SJCRH30 (cell line): Measurements from ENCODE around the gene LCTL. TPM values are rescaled to one million over a fixed set of nuclear protein-coding genes. Genes with fewer than 3 reads are reported as not detected.
A peak's percentile ranks its signal among the peaks of the same experiment; 100 is the strongest.

ENCODE experiments used
- DNase-seq, 2 experiments: peaks; one replicate each; pipeline ENCODE4 v3.0.0-alpha.2; 2015 to 2020
- H3K27ac ChIP-seq: fragments of 250-450 bp; sonication (Bioruptor Pico); 2 replicates; pipeline ENCODE4 v1.5.1; 2020; ENCODE audit warnings: mild to moderate bottlenecking, moderate library complexity
- H3K27me3 ChIP-seq: fragments of 250-450 bp; sonication (Bioruptor Pico); 2 replicates; pipeline ENCODE4 v1.5.1; 2020; ENCODE audit warnings: mild to moderate bottlenecking, moderate library complexity
- H3K36me3 ChIP-seq: fragments of 250-450 bp; sonication (Bioruptor Pico); 2 replicates; pipeline ENCODE4 v1.5.1; 2020; ENCODE audit warnings: mild to moderate bottlenecking, moderate library complexity
- H3K4me1 ChIP-seq: fragments of 250-450 bp; sonication (Bioruptor Pico); 2 replicates; pipeline ENCODE4 v1.5.1; 2020; ENCODE audit warnings: mild to moderate bottlenecking, moderate library complexity
- H3K4me3 ChIP-seq: fragments of 250-450 bp; sonication (Bioruptor Pico); 2 replicates; pipeline ENCODE4 v1.5.1; 2020; ENCODE audit warnings: mild to moderate bottlenecking, moderate library complexity
- H3K9me3 ChIP-seq: fragments of 250-450 bp; sonication (Bioruptor Pico); replicated peaks from 2 replicates; pipeline ENCODE4 v1.5.1; 2020; ENCODE audit warnings: mild to moderate bottlenecking, moderate library complexity
- total RNA-seq: library from RNA; depleted of rRNA; stranded (reverse); fragments of >200 nt; shearing (Covaris generic); gene quantifications from 2 replicates; pipeline ENCODE4 v1.2.3, GENCODE V29; 2014

Gene LCTL
- total RNA-seq, 1 experiment from 2014 or later: 2.0 TPM

DNA sequence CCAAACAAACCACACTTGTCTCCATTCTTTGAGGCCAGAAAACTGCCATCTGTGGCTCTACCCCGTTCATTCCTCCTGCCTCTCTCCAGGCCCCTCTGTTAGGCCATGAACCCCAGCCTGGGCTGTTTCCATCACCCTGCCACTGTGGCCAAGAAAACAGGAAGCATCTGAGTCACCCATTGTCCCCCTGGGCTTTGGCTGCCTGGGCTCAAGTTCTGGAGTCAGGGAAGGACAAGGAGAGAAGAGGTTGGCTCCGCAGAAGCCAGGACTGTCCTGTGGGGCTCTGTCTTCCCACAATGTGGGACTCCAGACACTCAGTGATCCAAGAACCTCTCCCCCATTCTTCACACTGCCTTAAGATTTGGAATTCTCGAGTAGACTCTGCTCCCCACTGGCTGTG is 14.8 kb upstream of the LCTL start:
- peak in 1 of 2 experiments; percentile 24 for DNase-seq
- Histone ChIP-seq H3K4me1 (no peaks in the 10 kb centered on the region), H3K9me3 (no peaks in the 10 kb centered on the region), H3K4me3 (no peak overlapping the region), H3K27ac (no peak overlapping the region), H3K36me3 (no peaks in the 10 kb centered on the region), H3K27me3 (no peaks in the 10 kb centered on the region)

GRCh38 chr15:66578286-66578875 is 12.6 kb upstream of the LCTL start:
- Histone ChIP-seq H3K9me3 (no peaks in the 10 kb centered on the region), H3K4me1 (peaks cover 4% of the 10 kb centered on the region), H3K27ac (no peak overlapping the region), H3K27me3 (no peaks in the 10 kb centered on the region), H3K36me3 (no peaks in the 10 kb centered on the region), H3K4me3 (no peak overlapping the region)
- peak; percentile 16 to 51 for DNase-seq

GRCh38 chr15:66574596-66574950 is 8.8 kb upstream of the LCTL start:
- no peak for DNase-seq
- H3K4me1 ChIP-seq: peaks cover 6% of the 10 kb centered on the region
- no peaks in the 10 kb centered on the region for H3K27me3 ChIP-seq
- H3K36me3 ChIP-seq: no peaks in the 10 kb centered on the region
- H3K27ac ChIP-seq: no peak overlapping the region
- H3K9me3 ChIP-seq: no peaks in the 10 kb centered on the region
- no peak overlapping the region for H3K4me3 ChIP-seq

GRCh38 chr15:66573719-66574595 is 8.2 kb upstream of the LCTL start:
- H3K4me3 ChIP-seq: no peak overlapping the region
- H3K9me3 ChIP-seq: no peaks in the 10 kb centered on the region
- no peaks in the 10 kb centered on the region for H3K27me3 ChIP-seq
- DNase-seq: no peak
- no peaks in the 10 kb centered on the region for H3K36me3 ChIP-seq
- peaks cover 6% of the 10 kb centered on the region for H3K4me1 ChIP-seq
- H3K27ac ChIP-seq: no peak overlapping the region

DNA sequence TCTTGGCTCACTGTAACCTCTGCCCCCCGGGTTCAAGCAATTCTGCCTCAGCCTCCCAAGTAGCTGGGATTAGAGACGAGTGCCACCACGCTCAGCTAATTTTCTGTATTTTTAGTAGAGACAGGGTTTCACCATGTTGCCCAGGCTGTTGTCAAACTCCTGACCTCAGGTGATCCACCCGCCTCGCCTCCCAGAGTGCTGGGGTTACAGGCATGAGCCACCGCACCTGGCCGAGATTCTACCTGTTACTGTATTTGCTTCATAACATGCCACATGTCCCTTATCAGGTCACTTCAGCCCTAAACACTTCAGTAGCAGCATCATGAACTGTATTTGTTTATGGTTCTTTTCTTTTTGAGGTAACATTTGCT is 7.5 kb upstream of the LCTL start:
- no peak overlapping the region for H3K4me3 ChIP-seq
- DNase-seq: no peak
- no peaks in the 10 kb centered on the region for H3K27me3 ChIP-seq
- peaks cover 6% of the 10 kb centered on the region for H3K4me1 ChIP-seq
- no peaks in the 10 kb centered on the region for H3K36me3 ChIP-seq
- H3K27ac ChIP-seq: no peak overlapping the region
- no peaks in the 10 kb centered on the region for H3K9me3 ChIP-seq

GRCh38 chr15:66572146-66572545 is 6.3 kb upstream of the LCTL start:
- H3K4me3 ChIP-seq: no peak overlapping the region
- no peaks in the 10 kb centered on the region for H3K27me3 ChIP-seq
- peaks cover 6% of the 10 kb centered on the region for H3K4me1 ChIP-seq
- H3K9me3 ChIP-seq: no peaks in the 10 kb centered on the region
- DNase-seq: no peak
- H3K27ac ChIP-seq: no peak overlapping the region
- no peaks in the 10 kb centered on the region for H3K36me3 ChIP-seq

DNA sequence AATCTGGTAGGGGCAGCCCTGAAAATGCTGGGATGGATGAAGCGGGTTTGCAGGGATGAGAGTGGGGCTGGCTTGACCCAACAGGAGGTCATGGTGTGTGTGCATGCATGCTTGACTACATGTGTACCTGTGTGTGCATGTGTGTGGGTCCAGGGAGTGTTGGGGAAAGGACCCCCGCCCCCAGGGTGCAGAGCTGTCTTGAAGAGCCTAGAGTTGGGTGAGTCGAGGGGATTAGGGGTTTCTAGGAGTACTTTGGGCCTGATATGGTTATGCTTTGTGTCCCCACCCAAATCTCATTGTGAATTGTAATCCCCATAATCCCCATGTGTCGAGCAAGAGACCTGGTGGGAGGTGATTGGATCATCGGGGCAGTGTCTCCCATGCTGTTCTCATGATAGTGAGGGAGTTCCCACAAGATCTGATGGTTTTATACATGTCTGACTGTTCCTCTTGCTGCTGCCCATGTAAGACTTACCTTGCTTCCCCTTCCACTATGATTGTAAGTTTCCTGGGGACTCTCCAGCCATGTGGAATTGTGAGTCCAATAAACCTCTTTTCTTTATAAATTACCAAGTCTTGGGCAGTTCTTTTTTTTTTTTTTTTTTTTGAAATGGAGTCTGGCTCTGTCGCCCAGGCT is 5.2 kb upstream of the LCTL start:
- DNase-seq: no peak
- no peaks in the 10 kb centered on the region for H3K36me3 ChIP-seq
- no peaks in the 10 kb centered on the region for H3K9me3 ChIP-seq
- H3K4me3 ChIP-seq: no peak overlapping the region
- no peak overlapping the region for H3K27ac ChIP-seq
- no peaks in the 10 kb centered on the region for H3K27me3 ChIP-seq
- peaks cover 12% of the 10 kb centered on the region for H3K4me1 ChIP-seq

DNA sequence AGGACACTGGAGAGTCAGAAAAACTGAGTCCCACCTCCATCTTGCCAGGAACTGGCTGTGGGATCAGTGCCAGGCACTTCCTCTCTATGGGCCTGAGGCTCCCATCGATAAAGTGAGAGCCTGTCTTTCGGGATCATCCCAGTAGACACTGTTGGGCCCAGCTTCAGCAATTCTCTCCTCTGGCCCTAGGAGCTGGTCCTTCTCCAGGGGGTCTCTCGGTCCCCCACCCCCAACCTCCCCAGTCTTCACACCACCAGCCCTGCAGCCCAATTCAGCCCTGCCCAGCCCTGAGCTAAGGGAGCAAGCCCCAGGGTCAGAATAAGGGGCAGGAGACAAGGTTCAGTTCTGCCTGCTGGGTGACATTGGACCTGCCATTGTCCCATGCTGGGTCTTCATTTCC is 4.5 kb upstream of the LCTL start:
- H3K27ac ChIP-seq: no peak overlapping the region
- H3K4me1 ChIP-seq: peaks cover 16% of the 10 kb centered on the region
- H3K36me3 ChIP-seq: no peaks in the 10 kb centered on the region
- H3K9me3 ChIP-seq: no peaks in the 10 kb centered on the region
- H3K4me3 ChIP-seq: no peak overlapping the region
- no peak for DNase-seq
- H3K27me3 ChIP-seq: no peaks in the 10 kb centered on the region

DNA sequence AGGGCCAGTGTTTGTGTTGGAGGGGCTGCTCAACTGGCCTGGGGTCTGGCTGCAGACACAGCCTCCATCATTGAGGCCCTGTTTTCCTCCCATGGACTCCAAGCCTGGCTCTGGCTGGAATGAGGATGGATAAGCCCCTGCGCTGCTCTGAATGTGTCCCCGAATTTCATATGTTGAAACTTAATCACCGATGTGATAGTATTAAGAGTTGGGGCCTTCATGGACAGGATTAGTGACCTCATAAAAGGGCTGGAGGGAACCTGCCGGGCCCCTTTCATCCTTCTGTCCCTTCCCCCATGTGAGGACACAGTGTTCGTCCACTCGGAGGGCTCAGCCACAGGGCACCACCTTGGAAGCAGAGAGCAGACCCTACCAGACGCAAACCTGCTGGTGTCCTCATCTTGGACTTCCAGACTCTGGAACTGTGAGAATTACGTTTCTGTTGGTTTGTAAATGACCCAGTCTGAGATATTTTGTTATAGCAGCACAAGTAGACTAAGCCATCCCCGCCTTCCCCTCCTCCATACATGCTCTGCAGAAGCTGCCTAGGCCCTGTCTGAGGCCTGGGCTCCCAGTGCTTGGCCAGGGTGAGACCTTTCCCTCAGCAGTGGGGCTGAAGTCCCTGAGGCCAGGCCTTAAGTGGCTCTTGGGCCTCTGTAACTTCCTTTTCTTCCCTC is 3.8 kb upstream of the LCTL start:
- no peak for DNase-seq
- H3K36me3 ChIP-seq: no peaks in the 10 kb centered on the region
- H3K4me1 ChIP-seq: peaks cover 19% of the 10 kb centered on the region
- H3K27ac ChIP-seq: no peak overlapping the region
- H3K9me3 ChIP-seq: no peaks in the 10 kb centered on the region
- no peak overlapping the region for H3K4me3 ChIP-seq
- no peaks in the 10 kb centered on the region for H3K27me3 ChIP-seq

- Histone ChIP-seq H3K36me3 (no peaks in the 10 kb centered on the region), H3K4me3 (no peak overlapping the region), H3K27me3 (no peaks in the 10 kb centered on the region), H3K9me3 (no peaks in the 10 kb centered on the region), H3K4me1 (peaks cover 14% of the 10 kb centered on the region; the same call in 1 of the 2 replicates), H3K27ac (no peak overlapping the region)
- no peak for DNase-seq
These were observed 2.1 kb upstream of the LCTL start for GRCh38 chr15:66567897-66568296.

DNA sequence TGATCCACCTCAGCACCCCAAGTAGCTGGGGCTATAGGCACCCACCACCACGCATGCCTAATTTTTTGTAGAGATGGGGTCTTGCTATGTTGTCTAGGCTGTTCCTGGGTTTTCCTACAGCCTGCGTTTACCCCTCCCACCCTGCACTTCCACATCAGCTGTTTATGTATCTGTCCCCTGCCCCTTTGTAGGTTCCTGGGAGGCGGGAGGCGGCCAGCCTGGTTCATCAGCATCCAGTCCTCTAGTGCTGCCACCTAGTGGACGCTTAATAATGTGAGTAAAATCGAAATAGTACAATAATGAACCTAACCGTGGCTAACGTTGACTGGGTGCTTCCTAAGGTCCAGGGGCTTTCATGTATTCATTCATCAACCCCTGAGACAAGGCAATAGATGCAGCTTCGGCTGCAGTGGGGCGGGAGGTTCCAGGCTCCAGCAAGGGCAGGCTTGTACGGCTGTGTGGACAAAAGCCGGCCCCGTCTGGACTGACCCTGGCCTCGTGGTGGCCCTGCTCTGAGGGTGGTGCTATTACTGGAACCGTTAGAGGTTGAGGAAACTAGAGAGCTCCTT is 1.2 kb upstream of the LCTL start:
- Histone ChIP-seq H3K9me3 (no peaks in the 10 kb centered on the region), H3K4me1 (peaks cover 14% of the 10 kb centered on the region; the same call in 1 of the 2 replicates), H3K36me3 (no peaks in the 10 kb centered on the region), H3K4me3 (peak overlapping the region; percentile 46), H3K27me3 (no peaks in the 10 kb centered on the region), H3K27ac (peak overlapping the region; percentile 41; the same call in 1 of the 2 replicates)
- peak; percentile 87 to 95 for DNase-seq

DNA sequence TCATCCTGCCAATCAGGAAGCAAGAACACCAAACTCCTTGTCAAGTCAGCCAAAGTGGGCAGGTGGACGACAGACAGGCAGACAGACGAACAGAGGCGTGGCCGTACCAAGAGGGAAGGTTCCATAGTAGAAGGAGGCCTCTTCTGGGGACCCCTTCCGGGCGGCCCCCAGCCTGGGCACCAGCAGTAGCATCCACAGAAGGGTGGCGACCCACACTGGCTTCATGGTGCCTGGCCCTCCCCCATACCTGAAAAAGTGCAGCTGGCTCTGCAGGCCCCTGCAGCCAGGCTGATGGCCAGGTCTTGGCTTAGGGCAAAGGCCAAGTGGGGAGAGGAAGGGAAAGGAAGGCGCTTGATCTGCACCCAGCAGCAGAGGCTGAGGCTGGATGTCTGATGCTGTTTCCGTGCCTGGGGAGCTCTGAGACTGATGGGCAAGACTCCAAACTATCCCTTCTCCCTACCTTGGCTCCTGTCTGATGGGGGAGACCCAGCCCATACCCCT is 607 bp downstream of the LCTL start:
- DNase-seq: no peak
- peak overlapping the region; percentile 54 for H3K4me3 ChIP-seq
- H3K27ac ChIP-seq: peak overlapping the region; percentile 48

DNA sequence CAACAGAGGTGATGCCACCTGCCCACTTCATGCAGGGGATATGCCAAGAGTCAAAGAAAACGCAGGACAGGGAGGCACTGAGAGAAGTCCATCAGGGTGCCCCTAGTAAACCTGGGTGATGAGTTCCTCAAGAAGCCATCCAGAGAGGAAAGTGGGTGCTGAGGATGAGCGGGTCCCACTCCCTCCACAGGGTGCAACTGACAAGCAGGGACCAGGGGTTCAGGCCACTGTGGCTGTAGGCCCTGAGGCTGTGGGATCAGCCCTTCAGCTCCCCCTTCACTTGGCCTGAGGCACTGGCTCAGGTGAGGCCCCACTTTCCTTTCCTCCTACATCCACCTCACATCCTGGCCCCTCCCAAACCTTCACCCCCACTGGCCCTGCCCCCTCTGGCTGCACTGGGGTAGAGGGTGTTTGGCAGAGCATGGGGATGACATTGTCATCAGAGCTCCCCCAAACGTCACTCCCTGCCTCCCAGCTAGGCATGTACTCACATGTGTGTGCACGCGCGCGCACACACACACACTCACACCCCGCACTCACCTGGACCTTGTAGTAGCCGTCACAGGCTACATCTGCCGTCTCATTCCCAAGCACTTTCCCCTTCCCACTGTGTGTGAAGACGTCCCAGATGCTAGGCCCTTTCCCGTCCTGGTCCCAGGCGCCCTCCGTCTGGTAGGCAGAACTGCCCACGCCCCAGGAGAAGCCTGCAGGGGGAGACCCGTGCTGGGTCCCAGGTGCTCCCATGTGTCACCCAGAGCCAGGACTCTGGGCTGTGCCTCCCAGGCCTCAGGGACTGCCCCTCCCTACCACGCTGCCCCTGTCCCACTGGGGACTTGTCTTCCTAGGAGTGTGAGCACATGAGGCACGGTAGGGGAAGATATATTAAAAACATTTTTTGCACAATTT is 1.4 kb downstream of the LCTL start:
- Histone ChIP-seq H3K9me3 (no peaks in the 10 kb centered on the region), H3K27me3 (no peaks in the 10 kb centered on the region)
- DNase-seq: no peak

More for the DNA sequence above, 607 bp downstream of the LCTL start:
- Histone ChIP-seq H3K4me1 (peaks cover 14% of the 10 kb centered on the region; the same call in 1 of the 2 replicates), H3K36me3 (no peaks in the 10 kb centered on the region), H3K9me3 (no peaks in the 10 kb centered on the region), H3K27me3 (no peaks in the 10 kb centered on the region)

More for the DNA sequence above, 1.4 kb downstream of the LCTL start:
- Histone ChIP-seq H3K27ac (no peak overlapping the region), H3K4me3 (no peak overlapping the region), H3K36me3 (no peaks in the 10 kb centered on the region), H3K4me1 (peaks cover 14% of the 10 kb centered on the region; the same call in 1 of the 2 replicates)
